IMR-90 (cell line): ENCODE data around the gene LGALS12. TPM values are rescaled to one million over a fixed set of nuclear protein-coding genes. Genes with fewer than 3 reads are reported as not detected.

Experiments
- ATAC-seq: fragments of 200-7000 bp; cut with Tn5 transposase; 2 replicates; pipeline ENCODE4 v1.9.1; 2020; ENCODE audit warnings: low read depth, mild to moderate bottlenecking, moderate library complexity
- BruUV-seq: library from RNA; stranded (reverse); fragments of 400-500 nt; replicated peaks from 2 replicates; lab custom pipeline; 2021; lab: Mats Ljungman, UMichigan
- CTCF ChIA-PET: fragments of 300-600 bp; formaldehyde crosslinking; extraction: SDS; loops from one replicate; lab custom pipeline; 2021; ENCODE audit warnings: antibody characterized with exemption; lab: Yijun Ruan, JAX
- POLR2A ChIA-PET: fragments of 300-600 bp; sonication (Branson Sonifier 250); formaldehyde crosslinking; loops from one replicate; lab custom pipeline; 2022; ENCODE audit warnings: antibody characterized with exemption; ENCODE audit not compliant: unreplicated experiment; lab: Charles Lee
- DNase-seq: peaks from one replicate; pipeline ENCODE4 v3.0.0; 2013
- H2AFZ ChIP-seq: replicated peaks from 2 replicates; pipeline ENCODE3; 2013; ENCODE audit warnings: low read length, mild to moderate bottlenecking; ENCODE audit not compliant: poor library complexity
- H2AK5ac ChIP-seq: 2 replicates; pipeline ENCODE4 v1.6.1; 2013; ENCODE audit warnings: low read depth, low read length, inconsistent platforms
- H2AK9ac ChIP-seq: replicated peaks from 2 replicates; pipeline ENCODE3; 2013; ENCODE audit warnings: mild to moderate bottlenecking, low read depth, low read length, moderate library complexity; ENCODE audit not compliant: poor library complexity
- H2BK120ac ChIP-seq: 2 replicates; pipeline ENCODE4 v1.6.1; 2013; ENCODE audit warnings: low read depth, low read length, inconsistent platforms
- H2BK15ac ChIP-seq: 3 replicates; pipeline ENCODE4 v1.6.1; 2013; ENCODE audit warnings: low read depth, low read length, inconsistent platforms
- H2BK20ac ChIP-seq: 2 replicates; pipeline ENCODE4 v1.6.1; 2013; ENCODE audit warnings: low read depth, mild to moderate bottlenecking, inconsistent platforms, low read length, moderate library complexity
- H2BK5ac ChIP-seq: 2 replicates; pipeline ENCODE4 v1.6.1; 2013; ENCODE audit warnings: mild to moderate bottlenecking, low read depth, low read length, inconsistent platforms; ENCODE audit not compliant: poor library complexity, severe bottlenecking
- H3K14ac ChIP-seq: replicated peaks from 2 replicates; pipeline ENCODE4 v1.6.1; 2013; ENCODE audit warnings: low read depth, low read length, inconsistent platforms
- H3K18ac ChIP-seq: 2 replicates; pipeline ENCODE4 v1.6.1; 2013; ENCODE audit warnings: low read depth, low read length, control low read depth
- H3K23ac ChIP-seq: 2 replicates; pipeline ENCODE4 v1.6.1; 2013; ENCODE audit warnings: low read depth, low read length, inconsistent platforms
- H3K27ac ChIP-seq: 2 replicates; pipeline ENCODE4 v1.5.1; 2013; ENCODE audit warnings: mild to moderate bottlenecking, control low read depth, low read length; ENCODE audit not compliant: insufficient read depth
- H3K27me3 ChIP-seq: 2 replicates; pipeline ENCODE4 v1.6.1; 2013; ENCODE audit warnings: low read length; ENCODE audit not compliant: control insufficient read depth, insufficient read depth
- H3K36me3 ChIP-seq: 2 replicates; pipeline ENCODE4 v1.6.1; 2013; ENCODE audit warnings: low read length, mixed read lengths; ENCODE audit not compliant: control insufficient read depth, insufficient read depth
- H3K4ac ChIP-seq: 2 replicates; pipeline ENCODE4 v1.6.1; 2013; ENCODE audit warnings: low read depth, low read length, inconsistent platforms
- H3K4me1 ChIP-seq: 2 replicates; pipeline ENCODE4 v1.6.1; 2013; ENCODE audit warnings: low read length, mixed read lengths; ENCODE audit not compliant: control insufficient read depth, insufficient read depth
- H3K4me2 ChIP-seq: 2 replicates; pipeline ENCODE4 v1.6.1; 2013; ENCODE audit warnings: low read depth, mild to moderate bottlenecking, control low read depth, low read length, moderate library complexity
- H3K4me3 ChIP-seq: 2 replicates; pipeline ENCODE4 v1.5.1; 2013; ENCODE audit warnings: low read depth, mild to moderate bottlenecking, control low read depth, low read length, moderate library complexity; ENCODE audit not compliant: insufficient read depth
- H3K56ac ChIP-seq: 2 replicates; pipeline ENCODE4 v1.6.1; 2013; ENCODE audit warnings: low read length, inconsistent platforms; ENCODE audit not compliant: insufficient read depth; ENCODE audit errors: extremely low read depth
- H3K79me1 ChIP-seq, 2 experiments: 2 replicates each; pipeline ENCODE4 v1.6.1; 2013; ENCODE audit warnings: low read length in 2 of 2, inconsistent platforms in 1 of 2, low read depth in 1 of 2
- H3K9ac ChIP-seq: 2 replicates; pipeline ENCODE4 v1.6.1; 2013; ENCODE audit warnings: low read depth, low read length, control low read depth
- H3K9me1 ChIP-seq: 2 replicates; pipeline ENCODE4 v1.6.1; 2013; ENCODE audit warnings: low read length, inconsistent platforms; ENCODE audit not compliant: insufficient read depth
- H3K9me3 ChIP-seq: 2 replicates; pipeline ENCODE4 v1.6.1; 2013; ENCODE audit warnings: low read length; ENCODE audit not compliant: control insufficient read depth, insufficient read depth
- H4K20me1 ChIP-seq: 2 replicates; pipeline ENCODE4 v1.6.1; 2013; ENCODE audit warnings: low read length, inconsistent platforms; ENCODE audit not compliant: insufficient read depth
- H4K5ac ChIP-seq: 2 replicates; pipeline ENCODE4 v1.6.1; 2013; ENCODE audit warnings: mild to moderate bottlenecking, low read depth, low read length, control low read depth
- H4K8ac ChIP-seq, 2 experiments: 2 replicates each; pipeline ENCODE4 v1.6.1; 2013; ENCODE audit warnings: low read depth in 2 of 2, low read length in 2 of 2, control low read depth in 1 of 2, inconsistent platforms in 1 of 2
- H4K91ac ChIP-seq: 2 replicates; pipeline ENCODE4 v1.6.1; 2013; ENCODE audit warnings: low read depth, low read length, inconsistent platforms; ENCODE audit not compliant: insufficient read depth
- BHLHE40 ChIP-seq: fragments of 150-350 bp; IDR thresholded peaks from 2 replicates; pipeline ENCODE4 v1.6.1; 2016; ENCODE audit warnings: mild to moderate bottlenecking, low read depth, low read length
- CEBPB ChIP-seq: IDR thresholded peaks from 2 replicates; pipeline ENCODE4 v1.6.1; 2012; ENCODE audit warnings: low read depth, low read length, improper control_type of control experiment
- CHD1 ChIP-seq: IDR thresholded peaks from 2 replicates; pipeline ENCODE4 v1.6.1; 2012; ENCODE audit warnings: low read depth, low read length, improper control_type of control experiment
- MAFK ChIP-seq: IDR thresholded peaks from 2 replicates; pipeline ENCODE4 v1.6.1; 2012; ENCODE audit warnings: low read depth, low read length, improper control_type of control experiment
- MXI1 ChIP-seq: IDR thresholded peaks from 2 replicates; pipeline ENCODE4 v1.6.1; 2012; ENCODE audit warnings: low read depth, mild to moderate bottlenecking, low read length, moderate library complexity, borderline replicate concordance
- NFE2L2 ChIP-seq: fragments of 150-350 bp; IDR thresholded peaks from 2 replicates; pipeline ENCODE4 v1.6.1; 2016; ENCODE audit warnings: low read depth, mild to moderate bottlenecking, low read length
- POLR2A ChIP-seq: IDR thresholded peaks from 2 replicates; pipeline ENCODE4 v1.6.1; 2012; ENCODE audit warnings: mild to moderate bottlenecking, low read depth, low read length
- RCOR1 ChIP-seq: IDR thresholded peaks from 2 replicates; pipeline ENCODE4 v1.6.1; 2012; ENCODE audit warnings: mild to moderate bottlenecking, low read length, improper control_type of control experiment; ENCODE audit not compliant: insufficient replicate concordance
- RFX5 ChIP-seq: IDR thresholded peaks from 2 replicates; pipeline ENCODE4 v1.8.0; 2012; ENCODE audit warnings: low read depth, mild to moderate bottlenecking, low read length, moderate library complexity
- SMC3 ChIP-seq: fragments of 150-350 bp; IDR thresholded peaks from 2 replicates; pipeline ENCODE4 v1.6.1; 2016; ENCODE audit warnings: low read depth, mild to moderate bottlenecking, antibody characterized with exemption, low read length, moderate library complexity
- WGBS, 2 experiments: methylation state at CpG; one replicate each; pipeline versions ENCODE4 v1.1.5 to v1.1.7; 2013; ENCODE audit warnings: missing lambda C conversion rate in 2 of 2; ENCODE audit not compliant: insufficient read length in 1 of 2; ENCODE audit errors: extremely low coverage in 2 of 2; 5-methylcytosine and 5-hydroxymethylcytosine counted together
- dilution Hi-C: fragments of 300-500 bp; cut with HindIII; formaldehyde crosslinking; loops from one replicate; pipeline ENCODE4 v1.14.3; 2018; ENCODE audit warnings: low sequenced_read_pairs; ENCODE audit not compliant: unreplicated experiment
- in situ Hi-C: fragments of 300-500 bp; cut with MboI; formaldehyde crosslinking; loops from 3 replicates; pipeline ENCODE4 v1.14.3; 2019; ENCODE audit warnings: low sequenced_read_pairs, inconsistent platforms, mixed read lengths
- intact Hi-C: fragments of 100-400 bp; cut with micrococcal nuclease; formaldehyde crosslinking; loops from 2 replicates; pipeline ENCODE4 v1.10.0; 2022
- polyA plus RNA-seq, 3 experiments: library from polyadenylated mRNA; depleted of rRNA; stranded (reverse); fragments of >200 nt; gene quantifications; 2 replicates each; pipeline ENCODE4 v1.2.3, GENCODE V29; 2012; ENCODE audit warnings: low replicate concordance in 1 of 3
- total RNA-seq: library from RNA; depleted of rRNA; stranded (reverse); fragments of >200 nt; gene quantifications from 2 replicates; pipeline ENCODE4 v1.2.3, GENCODE V29; 2012
- TF ChIP-seq, protein P1 (sequence below): fragments of 150-350 bp; IDR thresholded peaks from 2 replicates; pipeline ENCODE4 v1.6.1; 2017; ENCODE audit warnings: mild to moderate bottlenecking, antibody characterized with exemption, low read length, low read depth
- TF ChIP-seq, protein P2 (sequence below): fragments of 150-350 bp; IDR thresholded peaks from 2 replicates; pipeline ENCODE4 v1.6.1; 2016; ENCODE audit warnings: low read depth, mild to moderate bottlenecking, low read length, moderate library complexity, borderline replicate concordance
- TF ChIP-seq, protein P3 (sequence below): conservative IDR thresholded peaks from 2 replicates; pipeline ENCODE4 v1.5.1; 2012; ENCODE audit warnings: mild to moderate bottlenecking, low read depth, low read length, improper control_type of control experiment

LGALS12 gene
- total and polyA plus RNA-seq, 2 of the 4 experiments (the other 2 are of a cell fraction): not detected

DNA sequence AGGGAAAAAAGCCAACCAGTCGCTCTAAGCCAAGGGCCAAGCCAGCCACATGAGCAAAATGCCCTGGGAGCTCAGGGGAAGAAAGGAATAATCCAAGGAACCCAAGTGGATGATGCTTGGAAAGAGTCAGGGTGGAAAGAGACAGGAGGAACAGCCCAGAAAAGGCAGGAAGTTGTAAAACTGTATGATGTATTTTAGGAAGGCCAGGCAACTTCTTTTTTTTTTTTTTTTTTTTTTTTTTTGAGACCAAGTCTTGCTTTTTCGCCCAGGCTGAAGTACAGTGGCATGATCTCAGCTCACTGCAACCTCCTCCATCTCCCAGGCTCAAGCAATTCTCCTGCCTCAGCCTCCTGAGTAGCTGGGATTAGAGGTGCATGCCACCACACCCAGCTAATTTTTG is 1.6 kb downstream of the LGALS12 start:
- ATAC-seq (no peak), DNase-seq (no peak)
- Histone ChIP-seq H2AK5ac (no peak overlapping the region), H3K4me3 (no peak overlapping the region), H3K9me3 (no peaks in the 10 kb centered on the region), H3K56ac (no peak overlapping the region), H4K5ac (no peak overlapping the region), H3K4me2 (no peak overlapping the region), H2BK5ac (no peak overlapping the region), H3K27ac (no peak overlapping the region), H2AK9ac (no peak overlapping the region), H3K79me1 (no peaks in the 10 kb centered on the region), H3K9ac (no peak overlapping the region), H2BK15ac (no peak overlapping the region), H3K9me1 (no peaks in the 10 kb centered on the region), H3K27me3 (peaks cover 2% of the 10 kb centered on the region), H2BK120ac (no peak overlapping the region), H3K4ac (no peak overlapping the region), H2AFZ (no peak overlapping the region), H4K91ac (no peak overlapping the region), H2BK20ac (no peak overlapping the region), H3K36me3 (no peaks in the 10 kb centered on the region), H4K20me1 (no peaks in the 10 kb centered on the region), H3K23ac (no peak overlapping the region), H3K14ac (no peak overlapping the region), H4K8ac (no peak overlapping the region), H3K4me1 (no peaks in the 10 kb centered on the region), H3K18ac (no peak overlapping the region)
- dilution Hi-C loops (no loop called here), intact Hi-C loops (no loop called here), in situ Hi-C loops (no loop called here)
- 57% methylated on average over 1 of the region's 2 CpGs; no CpG with 5 or more reads in 1 of the 2 experiments for WGBS, 2 experiments
- CTCF ChIA-PET: no interaction called here
- TF ChIP-seq CEBPB (no peak), CHD1 (no peak), MAFK (no peak), MXI1 (no peak), BHLHE40 (no peak), SMC3 (no peak), RFX5 (no peak), NFE2L2 (no peak), POLR2A (no peak), RCOR1 (no peak)
- TF ChIP-seq, protein P1, sequence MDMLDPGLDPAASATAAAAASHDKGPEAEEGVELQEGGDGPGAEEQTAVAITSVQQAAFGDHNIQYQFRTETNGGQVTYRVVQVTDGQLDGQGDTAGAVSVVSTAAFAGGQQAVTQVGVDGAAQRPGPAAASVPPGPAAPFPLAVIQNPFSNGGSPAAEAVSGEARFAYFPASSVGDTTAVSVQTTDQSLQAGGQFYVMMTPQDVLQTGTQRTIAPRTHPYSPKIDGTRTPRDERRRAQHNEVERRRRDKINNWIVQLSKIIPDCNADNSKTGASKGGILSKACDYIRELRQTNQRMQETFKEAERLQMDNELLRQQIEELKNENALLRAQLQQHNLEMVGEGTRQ: no peak
- TF ChIP-seq, protein P2, sequence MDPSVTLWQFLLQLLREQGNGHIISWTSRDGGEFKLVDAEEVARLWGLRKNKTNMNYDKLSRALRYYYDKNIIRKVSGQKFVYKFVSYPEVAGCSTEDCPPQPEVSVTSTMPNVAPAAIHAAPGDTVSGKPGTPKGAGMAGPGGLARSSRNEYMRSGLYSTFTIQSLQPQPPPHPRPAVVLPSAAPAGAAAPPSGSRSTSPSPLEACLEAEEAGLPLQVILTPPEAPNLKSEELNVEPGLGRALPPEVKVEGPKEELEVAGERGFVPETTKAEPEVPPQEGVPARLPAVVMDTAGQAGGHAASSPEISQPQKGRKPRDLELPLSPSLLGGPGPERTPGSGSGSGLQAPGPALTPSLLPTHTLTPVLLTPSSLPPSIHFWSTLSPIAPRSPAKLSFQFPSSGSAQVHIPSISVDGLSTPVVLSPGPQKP: no peak
- TF ChIP-seq, protein P3, sequence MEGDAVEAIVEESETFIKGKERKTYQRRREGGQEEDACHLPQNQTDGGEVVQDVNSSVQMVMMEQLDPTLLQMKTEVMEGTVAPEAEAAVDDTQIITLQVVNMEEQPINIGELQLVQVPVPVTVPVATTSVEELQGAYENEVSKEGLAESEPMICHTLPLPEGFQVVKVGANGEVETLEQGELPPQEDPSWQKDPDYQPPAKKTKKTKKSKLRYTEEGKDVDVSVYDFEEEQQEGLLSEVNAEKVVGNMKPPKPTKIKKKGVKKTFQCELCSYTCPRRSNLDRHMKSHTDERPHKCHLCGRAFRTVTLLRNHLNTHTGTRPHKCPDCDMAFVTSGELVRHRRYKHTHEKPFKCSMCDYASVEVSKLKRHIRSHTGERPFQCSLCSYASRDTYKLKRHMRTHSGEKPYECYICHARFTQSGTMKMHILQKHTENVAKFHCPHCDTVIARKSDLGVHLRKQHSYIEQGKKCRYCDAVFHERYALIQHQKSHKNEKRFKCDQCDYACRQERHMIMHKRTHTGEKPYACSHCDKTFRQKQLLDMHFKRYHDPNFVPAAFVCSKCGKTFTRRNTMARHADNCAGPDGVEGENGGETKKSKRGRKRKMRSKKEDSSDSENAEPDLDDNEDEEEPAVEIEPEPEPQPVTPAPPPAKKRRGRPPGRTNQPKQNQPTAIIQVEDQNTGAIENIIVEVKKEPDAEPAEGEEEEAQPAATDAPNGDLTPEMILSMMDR: no peak
- BruUV-seq: no TSS peak
- POLR2A ChIA-PET: no interaction called here
